Endothelial cell (in vitro differentiated cells): ENCODE results near the gene IGF2BP1. TPM values are rescaled to one million over a fixed set of nuclear protein-coding genes. Genes with fewer than 3 reads are reported as not detected.

Experiments used
- DNase-seq: peaks from one replicate; pipeline ENCODE4 v3.0.0; 2021; ENCODE audit warnings: low spot score
- H3K27ac Mint-ChIP-seq: one replicate; pipeline ENCODE4 v1.8.0; 2021; ENCODE audit warnings: mixed read lengths, inconsistent platforms; ENCODE audit not compliant: unreplicated experiment
- H3K27me3 Mint-ChIP-seq: one replicate; pipeline ENCODE4 v1.8.0; 2021; ENCODE audit warnings: mild to moderate bottlenecking, moderate library complexity, mixed read lengths, inconsistent platforms; ENCODE audit not compliant: unreplicated experiment
- H3K36me3 Mint-ChIP-seq: one replicate; pipeline ENCODE4 v1.8.0; 2021; ENCODE audit warnings: mild to moderate bottlenecking, low read depth, mixed read lengths, inconsistent platforms; ENCODE audit not compliant: unreplicated experiment
- H3K4me1 Mint-ChIP-seq: one replicate; pipeline ENCODE4 v1.8.0; 2021; ENCODE audit warnings: mild to moderate bottlenecking, mixed read lengths, inconsistent platforms; ENCODE audit not compliant: unreplicated experiment
- H3K4me3 Mint-ChIP-seq: one replicate; pipeline ENCODE4 v1.8.0; 2021; ENCODE audit warnings: mild to moderate bottlenecking, mixed read lengths, inconsistent platforms; ENCODE audit not compliant: unreplicated experiment
- H3K9me3 Mint-ChIP-seq: one replicate; pipeline ENCODE4 v1.8.0; 2021; ENCODE audit warnings: mixed read lengths, inconsistent platforms; ENCODE audit not compliant: unreplicated experiment
- total RNA-seq: library from RNA; stranded (reverse); fragmentation: NEBNext Ultra II Directional; extraction: Animal tissue kit (Norgen Biotek cat#: 25700); gene quantifications from one replicate; pipeline ENCODE4 v1.2.1, GENCODE V29; 2021; ENCODE audit not compliant: unreplicated experiment
- TF ChIP-seq, protein P1 (sequence below): fragments of 200-600 bp; sonication (generic); IDR thresholded peaks from one replicate; pipeline ENCODE4 v1.5.0; 2021; ENCODE audit warnings: antibody characterized with exemption; ENCODE audit not compliant: unreplicated experiment

Gene IGF2BP1
- total RNA-seq, 1 donor from 2014 or later, result 298 TPM

GRCh38 chr17:49015924-49016774 is 19.0 kb downstream of the IGF2BP1 start:
- DNase-seq, result no peak
- Mint-ChIP-seq H3K9me3 (no peaks in the 10 kb centered on the region), H3K4me3 (peak overlapping the region; percentile 73), H3K27ac (peak overlapping the region; percentile 75), H3K36me3 (peaks cover 10% of the 10 kb centered on the region), H3K27me3 (peaks cover 16% of the 10 kb centered on the region), H3K4me1 (peaks cover 56% of the 10 kb centered on the region)
- TF ChIP-seq, protein P1, sequence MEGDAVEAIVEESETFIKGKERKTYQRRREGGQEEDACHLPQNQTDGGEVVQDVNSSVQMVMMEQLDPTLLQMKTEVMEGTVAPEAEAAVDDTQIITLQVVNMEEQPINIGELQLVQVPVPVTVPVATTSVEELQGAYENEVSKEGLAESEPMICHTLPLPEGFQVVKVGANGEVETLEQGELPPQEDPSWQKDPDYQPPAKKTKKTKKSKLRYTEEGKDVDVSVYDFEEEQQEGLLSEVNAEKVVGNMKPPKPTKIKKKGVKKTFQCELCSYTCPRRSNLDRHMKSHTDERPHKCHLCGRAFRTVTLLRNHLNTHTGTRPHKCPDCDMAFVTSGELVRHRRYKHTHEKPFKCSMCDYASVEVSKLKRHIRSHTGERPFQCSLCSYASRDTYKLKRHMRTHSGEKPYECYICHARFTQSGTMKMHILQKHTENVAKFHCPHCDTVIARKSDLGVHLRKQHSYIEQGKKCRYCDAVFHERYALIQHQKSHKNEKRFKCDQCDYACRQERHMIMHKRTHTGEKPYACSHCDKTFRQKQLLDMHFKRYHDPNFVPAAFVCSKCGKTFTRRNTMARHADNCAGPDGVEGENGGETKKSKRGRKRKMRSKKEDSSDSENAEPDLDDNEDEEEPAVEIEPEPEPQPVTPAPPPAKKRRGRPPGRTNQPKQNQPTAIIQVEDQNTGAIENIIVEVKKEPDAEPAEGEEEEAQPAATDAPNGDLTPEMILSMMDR, result no peak

GRCh38 chr17:49016775-49017463 is 19.7 kb downstream of the IGF2BP1 start:
- no peaks in the 10 kb centered on the region for H3K9me3 Mint-ChIP-seq
- H3K4me3 Mint-ChIP-seq, result peak overlapping the region; percentile 69
- H3K4me1 Mint-ChIP-seq, result peaks cover 58% of the 10 kb centered on the region
- TF ChIP-seq, protein P1, result no peak
- H3K27ac Mint-ChIP-seq, result peak overlapping the region; percentile 64
- H3K27me3 Mint-ChIP-seq, result peaks cover 16% of the 10 kb centered on the region
- DNase-seq, result no peak
- H3K36me3 Mint-ChIP-seq, result peaks cover 10% of the 10 kb centered on the region

DNA sequence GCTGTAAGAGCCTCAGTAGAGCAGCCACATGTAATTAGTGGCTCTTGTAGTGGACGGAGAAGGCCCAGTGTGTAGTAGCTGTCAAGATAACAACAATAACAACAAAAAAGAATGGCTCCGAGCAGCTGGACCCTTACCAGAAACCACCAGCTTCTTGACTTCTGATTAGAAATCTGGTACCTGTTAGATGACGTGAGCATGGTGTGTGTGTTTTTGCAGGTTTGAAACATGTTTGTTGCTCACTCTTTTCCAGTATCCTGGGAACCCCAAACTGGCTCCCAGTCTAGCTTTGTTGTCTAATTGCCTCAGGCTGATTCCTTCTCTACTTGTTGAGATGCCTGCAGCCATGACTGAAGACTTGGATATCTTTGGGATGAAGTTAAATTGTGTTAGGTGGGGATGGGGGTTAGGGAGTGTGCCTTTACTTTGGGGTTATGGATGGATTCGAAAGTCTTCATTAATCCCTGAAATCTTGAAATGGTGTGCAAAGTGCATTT is 21.0 kb downstream of the IGF2BP1 start:
- no peaks in the 10 kb centered on the region for H3K9me3 Mint-ChIP-seq
- peak overlapping the region; percentile 23 for H3K4me3 Mint-ChIP-seq
- DNase-seq, result no peak
- peaks cover 56% of the 10 kb centered on the region for H3K4me1 Mint-ChIP-seq
- no peak overlapping the region for H3K27ac Mint-ChIP-seq
- peaks cover 14% of the 10 kb centered on the region for H3K36me3 Mint-ChIP-seq
- H3K27me3 Mint-ChIP-seq, result peaks cover 11% of the 10 kb centered on the region
- TF ChIP-seq, protein P1, result no peak

GRCh38 chr17:49018748-49019147 is 21.6 kb downstream of the IGF2BP1 start:
- TF ChIP-seq, protein P1, result no peak
- H3K4me1 Mint-ChIP-seq, result peaks cover 58% of the 10 kb centered on the region
- H3K9me3 Mint-ChIP-seq, result no peaks in the 10 kb centered on the region
- no peak overlapping the region for H3K4me3 Mint-ChIP-seq
- H3K27me3 Mint-ChIP-seq, result peaks cover 12% of the 10 kb centered on the region
- DNase-seq, result no peak
- peaks cover 15% of the 10 kb centered on the region for H3K36me3 Mint-ChIP-seq
- H3K27ac Mint-ChIP-seq, result no peak overlapping the region
